Upper lobe of left lung (tissue), 6 donors: ENCODE data around the gene PFN1. TPM values are rescaled to one million over a fixed set of nuclear protein-coding genes. Genes with fewer than 3 reads are reported as not detected.

Experiments used
- ATAC-seq, 2 donors: fragments of 200-7000 bp; cut with Tn5 transposase; one replicate each; pipeline ENCODE4 v1.9.1; 2022; ENCODE audit warnings: mild to moderate bottlenecking in 2 of 2, moderate library complexity in 2 of 2; ENCODE audit not compliant: low FRiP score in 2 of 2
- DNase-seq, 2 donors: peaks; one replicate each; pipeline ENCODE4 v3.0.0-alpha.2; 2019 to 2020
- H3K27ac ChIP-seq, 4 donors: fragments of 200-600 bp; sonication (generic); one replicate each; pipeline ENCODE4 v1.5.1; 2016 to 2019
- H3K27me3 ChIP-seq, 4 donors: fragments of 200-600 bp; sonication (generic); one replicate each; pipeline ENCODE4 v1.5.1; 2017 to 2019
- H3K36me3 ChIP-seq, 4 donors: fragments of 200-600 bp; sonication (generic); one replicate each; pipeline ENCODE4 v1.5.1; 2016 to 2019
- H3K4me1 ChIP-seq, 4 donors: fragments of 200-600 bp; sonication (generic); one replicate each; pipeline ENCODE4 v1.5.1; 2018 to 2019
- H3K4me3 ChIP-seq, 4 donors: fragments of 200-600 bp; sonication (generic); one replicate each; pipeline ENCODE4 v1.5.1; 2017 to 2019; ENCODE audit warnings: mild to moderate bottlenecking in 2 of 4, moderate library complexity in 1 of 4
- H3K9me3 ChIP-seq, 4 donors: fragments of 200-600 bp; sonication (generic); one replicate each; pipeline ENCODE4 v1.5.1; 2018 to 2019
- CTCF ChIP-seq, 6 experiments: fragments of 450-650 bp in 4 of 6; fragments of 200-600 bp in 2 of 6; sonication (generic) in 2 of 6; IDR thresholded peaks; one replicate each; pipeline ENCODE4 v1.5.1; 2016 to 2019; ENCODE audit warnings: antibody characterized with exemption in 6 of 6
- EP300 ChIP-seq, 4 donors: sonication (generic); formaldehyde crosslinking; IDR thresholded peaks; one replicate each; pipeline ENCODE4 v1.5.1; 2017; ENCODE audit warnings: antibody characterized with exemption in 4 of 4, control low read depth in 2 of 4
- POLR2A ChIP-seq, 4 donors: fragments of 450-650 bp; IDR thresholded peaks; one replicate each; pipeline ENCODE4 v1.5.1; 2016 to 2017; ENCODE audit warnings: antibody characterized with exemption in 4 of 4, mild to moderate bottlenecking in 2 of 4
- POLR2AphosphoS5 ChIP-seq, 2 donors: sonication (generic); formaldehyde crosslinking; IDR thresholded peaks; one replicate each; pipeline ENCODE4 v1.5.1; 2017; ENCODE audit warnings: antibody characterized with exemption in 2 of 2
- WGBS, 2 donors: methylation state at CpG; one replicate each; pipeline ENCODE4 v1.1.5; 2017 to 2018; 5-methylcytosine and 5-hydroxymethylcytosine counted together
- total RNA-seq, 6 donors: library from RNA; depleted of rRNA in 4 of 6; stranded (reverse); fragments of >200 nt in 4 of 6; gene quantifications; one replicate each; pipeline versions ENCODE4 v1.1.0 to v1.2.1, GENCODE V29; 2016 to 2021
- donor health status: DM: no; HTN: no; CAD: no; lungs with moderate emphysema.
- donor health status: DM: no; HTN: yes; CAD: no; lungs with severe emphysema.

Gene PFN1
- total RNA-seq, 6 donors from 2014 or later = 403 to 814 (median 641) TPM

GRCh38 chr17:4937553-4937952 is 10.8 kb downstream of the PFN1 start:
- WGBS, 2 donors = 95 to 97% methylated on average over 16 of the region's 16 CpGs
- ATAC-seq (no peak), DNase-seq (no peak)
- H3K4me1 ChIP-seq = peaks cover 34 to 52% (median 39%) of the 10 kb centered on the region in 4 donors
- TF ChIP-seq POLR2AphosphoS5 (IDR thresholded peaks at IDR 0.05) (no peak), CTCF (IDR thresholded peaks at IDR 0.05) (no peak), EP300 (IDR thresholded peaks at IDR 0.05) (no peak)
- no peak overlapping the region for H3K4me3 ChIP-seq
- no peaks in the 10 kb centered on the region for H3K9me3 ChIP-seq
- no peaks in the 10 kb centered on the region for H3K27me3 ChIP-seq
- no peak overlapping the region for H3K27ac ChIP-seq
- H3K36me3 ChIP-seq = peaks cover 11 to 34% (median 24%) of the 10 kb centered on the region in 4 donors

GRCh38 chr17:4936436-4936835 is 11.9 kb downstream of the PFN1 start:
- H3K27me3 ChIP-seq = no peaks in the 10 kb centered on the region
- TF ChIP-seq POLR2AphosphoS5 (IDR thresholded peaks at IDR 0.05) (no peak), EP300 (IDR thresholded peaks at IDR 0.05) (no peak), POLR2A (IDR thresholded peaks at IDR 0.05) (no peak), CTCF (IDR thresholded peaks at IDR 0.05) (no peak)
- H3K36me3 ChIP-seq = peaks cover 8 to 25% (median 16%) of the 10 kb centered on the region in 4 donors
- ATAC-seq (no peak), DNase-seq (no peak)
- no peak overlapping the region for H3K27ac ChIP-seq
- H3K4me1 ChIP-seq = peaks cover 28 to 41% (median 29%) of the 10 kb centered on the region in 4 donors
- no peak overlapping the region for H3K4me3 ChIP-seq
- WGBS, 2 donors = 100% methylated on average over 1 to 3 of the region's 3 CpGs
- H3K9me3 ChIP-seq = no peaks in the 10 kb centered on the region

GRCh38 chr17:4935650-4936049 is 12.7 kb downstream of the PFN1 start:
- Histone ChIP-seq H3K27me3 (no peaks in the 10 kb centered on the region), H3K36me3 (peaks cover 8 to 25% (median 16%) of the 10 kb centered on the region in 4 donors), H3K4me3 (no peak overlapping the region), H3K4me1 (peaks cover 20 to 33% (median 21%) of the 10 kb centered on the region in 4 donors), H3K27ac (no peak overlapping the region), H3K9me3 (no peaks in the 10 kb centered on the region)
- no peak for DNase-seq
- ATAC-seq = no peak
- TF ChIP-seq EP300 (IDR thresholded peaks at IDR 0.05) = no peak

- H3K27me3 ChIP-seq = no peaks in the 10 kb centered on the region
- no peaks in the 10 kb centered on the region for H3K9me3 ChIP-seq
- peaks cover 8 to 25% (median 16%) of the 10 kb centered on the region in 4 donors for H3K36me3 ChIP-seq
- ATAC-seq (peak in 1 of 2 donors; percentile 49), DNase-seq (peak in 1 of 2 donors; percentile 46)
- 10 to 29% methylated on average over 13 to 14 of the region's 14 CpGs for WGBS, 2 donors
- no peak overlapping the region for H3K4me3 ChIP-seq
- peaks cover 20 to 30% (median 21%) of the 10 kb centered on the region in 4 donors for H3K4me1 ChIP-seq
- H3K27ac ChIP-seq = peak overlapping the region in 1 of 4 donors; percentile 36
- TF ChIP-seq POLR2AphosphoS5 (IDR thresholded peaks at IDR 0.05) (no peak), CTCF (IDR thresholded peaks at IDR 0.05) (peak in 1 of 6 experiments; percentile 18)
These were observed 14.0 kb downstream of the PFN1 start for GRCh38 chr17:4934173-4934979.

DNA sequence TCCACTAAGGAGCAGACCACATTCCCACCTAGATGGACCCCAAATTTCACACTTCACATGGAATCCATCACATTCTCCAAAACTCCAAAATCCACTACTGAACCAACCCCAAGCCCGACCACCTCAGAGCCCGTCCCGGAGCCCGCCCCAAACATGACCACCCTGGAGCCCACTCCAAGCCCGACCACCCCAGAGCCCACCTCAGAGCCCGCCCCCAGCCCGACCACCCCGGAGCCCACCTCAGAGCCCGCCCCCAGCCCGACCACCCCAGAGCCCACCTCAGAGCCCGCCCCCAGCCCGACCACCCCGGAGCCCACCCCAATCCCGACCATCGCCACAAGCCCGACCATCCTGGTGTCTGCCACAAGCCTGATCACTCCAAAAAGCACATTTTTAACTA is 14.7 kb downstream of the PFN1 start:
- ATAC-seq = no peak
- TF ChIP-seq POLR2AphosphoS5 (IDR thresholded peaks at IDR 0.05) (no peak), POLR2A (IDR thresholded peaks at IDR 0.05) (no peak), EP300 (IDR thresholded peaks at IDR 0.05) (no peak), CTCF (IDR thresholded peaks at IDR 0.05) (no peak)
- peaks cover 12 to 23% (median 13%) of the 10 kb centered on the region in 4 donors for H3K4me1 ChIP-seq
- no peak overlapping the region for H3K4me3 ChIP-seq
- peak overlapping the region in 1 of 4 donors; percentile 36 for H3K27ac ChIP-seq
- DNase-seq = no peak
- no peaks in the 10 kb centered on the region for H3K27me3 ChIP-seq
- 82 to 85% methylated on average over 4 to 9 of the region's 16 CpGs for WGBS, 2 donors
- peaks cover 8 to 25% (median 16%) of the 10 kb centered on the region in 4 donors for H3K36me3 ChIP-seq
- no peaks in the 10 kb centered on the region for H3K9me3 ChIP-seq
